Naive thymus-derived CD4-positive, alpha-beta T cell (primary cell): ENCODE results near the gene HOXA6. TPM values are rescaled to one million over a fixed set of nuclear protein-coding genes. Genes with fewer than 3 reads are reported as not detected.

Experiments used
- ATAC-seq: fragments of 150-1000 bp; cut with Tn5 transposase; 2 replicates; pipeline ENCODE4 v1.10.0; 2021; ENCODE audit warnings: mild to moderate bottlenecking, moderate library complexity
- CTCF ChIA-PET: fragments of 350-600 bp; sonication (Branson Sonifier 250); formaldehyde crosslinking; loops from one replicate; lab custom pipeline; 2021; ENCODE audit warnings: antibody characterized with exemption; lab: Charles Lee
- POLR2A ChIA-PET: fragments of 350-600 bp; sonication (Branson Sonifier 250); formaldehyde crosslinking; loops from one replicate; lab custom pipeline; 2021; ENCODE audit warnings: antibody characterized with exemption, inconsistent platforms; lab: Charles Lee
- DNase-seq, 9 donors: peaks; one replicate each; pipeline versions ENCODE4 v3.0.0 to v3.0.0-alpha.2; 2020 to 2022; ENCODE audit warnings: mixed read lengths in 1 of 9
- H3K27ac ChIP-seq: one replicate; pipeline ENCODE4 v1.7.0; 2013; ENCODE audit warnings: mild to moderate bottlenecking, low read depth, low read length, moderate library complexity
- H3K27me3 ChIP-seq, 2 donors: one replicate each; pipeline ENCODE4 v1.7.0; 2013; ENCODE audit warnings: low read length in 2 of 2, mild to moderate bottlenecking in 2 of 2, moderate library complexity in 2 of 2; ENCODE audit not compliant: control insufficient read depth in 2 of 2, insufficient read depth in 2 of 2
- H3K36me3 ChIP-seq, 3 experiments: 1 replicate in 2 of 3; 2 replicates in 1 of 3; pipeline ENCODE4 v1.7.0; 2013; ENCODE audit warnings: low read length in 3 of 3, mild to moderate bottlenecking in 3 of 3, moderate library complexity in 1 of 3; ENCODE audit not compliant: insufficient read depth in 3 of 3, control insufficient read depth in 2 of 3
- H3K4me1 ChIP-seq, 2 donors: one replicate each; pipeline ENCODE4 v1.7.0; 2013; ENCODE audit warnings: low read length in 2 of 2, mild to moderate bottlenecking in 2 of 2, moderate library complexity in 1 of 2; ENCODE audit not compliant: control insufficient read depth in 2 of 2, insufficient read depth in 2 of 2
- H3K4me3 ChIP-seq: 2 replicates; pipeline ENCODE4 v1.7.0; 2013; ENCODE audit warnings: mild to moderate bottlenecking, low read length
- H3K9me3 ChIP-seq, 3 experiments: 1 replicate in 2 of 3; 2 replicates in 1 of 3; pipeline ENCODE4 v1.7.0; 2013; ENCODE audit warnings: low read length in 3 of 3; ENCODE audit not compliant: control insufficient read depth in 2 of 3
- H3K27ac Mint-ChIP-seq, 9 donors: one replicate each; pipeline ENCODE4 v1.8.0; 2020 to 2022; ENCODE audit warnings: mixed read lengths in 9 of 9, mild to moderate bottlenecking in 8 of 9, moderate library complexity in 5 of 9, inconsistent platforms in 2 of 9
- H3K27me3 Mint-ChIP-seq, 5 donors: one replicate each; pipeline ENCODE4 v1.8.0; 2021 to 2022; ENCODE audit warnings: mixed read lengths in 5 of 5, mild to moderate bottlenecking in 1 of 5
- H3K36me3 Mint-ChIP-seq, 5 donors: one replicate each; pipeline ENCODE4 v1.8.0; 2020 to 2022; ENCODE audit warnings: mixed read lengths in 5 of 5, mild to moderate bottlenecking in 3 of 5, inconsistent platforms in 1 of 5
- H3K4me1 Mint-ChIP-seq, 7 donors: one replicate each; pipeline ENCODE4 v1.8.0; 2020 to 2022; ENCODE audit warnings: mixed read lengths in 7 of 7, mild to moderate bottlenecking in 3 of 7, inconsistent platforms in 1 of 7
- H3K4me3 Mint-ChIP-seq, 10 donors: one replicate each; pipeline ENCODE4 v1.8.0; 2020 to 2022; ENCODE audit warnings: mild to moderate bottlenecking in 10 of 10, mixed read lengths in 10 of 10, moderate library complexity in 6 of 10, inconsistent platforms in 2 of 10
- H3K9me3 Mint-ChIP-seq, 11 donors: one replicate each; pipeline ENCODE4 v1.8.0; 2020 to 2022; ENCODE audit warnings: mixed read lengths in 11 of 11, mild to moderate bottlenecking in 4 of 11, inconsistent platforms in 1 of 11, moderate library complexity in 1 of 11
- intact Hi-C, 2 donors: fragments of 100-400 bp; cut with micrococcal nuclease; formaldehyde crosslinking; loops; one replicate each; pipeline ENCODE4 v1.15.1; 2023
- polyA plus RNA-seq, 2 donors: library from polyadenylated mRNA; unstranded; fragments of 300-500 nt; fragmentation: Illumina TruSeq; gene quantifications; one replicate each; pipeline ENCODE4 v1.2.3, GENCODE V29; 2021
- total RNA-seq, 6 experiments: library from RNA in 5 of 6; stranded (reverse) in 5 of 6; gene quantifications; 1 replicate in 5 of 6; 2 replicates in 1 of 6; pipeline ENCODE4 v1.2.3 and lab custom pipeline; 2021 to 2026

The HOXA6 gene
- total and polyA plus RNA-seq, 7 experiments from 2014 or later: 0.32 to 0.49 TPM; not detected in 5

GRCh38 chr7:27106901-27107240 lies 40.7 kb downstream of the HOXA6 start:
- ChIA-PET POLR2A (no interaction called here), CTCF (no interaction called here)
- H3K27ac ChIP-seq: no peak overlapping the region
- Mint-ChIP-seq H3K4me3 (no peak overlapping the region), H3K36me3 (peaks cover 0 to 7% (median 5%) of the 10 kb centered on the region in 5 donors), H3K27ac (no peak overlapping the region), H3K4me1 (peaks cover 5 to 20% (median 13%) of the 10 kb centered on the region in 7 donors), H3K9me3 (peaks cover 0 to 5% (median 0%) of the 10 kb centered on the region in 11 donors), H3K27me3 (peaks cover 40 to 49% (median 44%) of the 10 kb centered on the region in 5 donors)
- intact Hi-C loops: no loop called here
- peaks cover 5 to 16% of the 10 kb centered on the region in 2 donors for H3K27me3 ChIP-seq
- no peaks in the 10 kb centered on the region for H3K36me3 ChIP-seq
- DNase-seq (no peak), ATAC-seq (no peak)
- H3K4me1 ChIP-seq: peaks cover 0 to 7% of the 10 kb centered on the region in 2 donors
- H3K4me3 ChIP-seq: no peak overlapping the region
- H3K9me3 ChIP-seq: no peaks in the 10 kb centered on the region

DNA sequence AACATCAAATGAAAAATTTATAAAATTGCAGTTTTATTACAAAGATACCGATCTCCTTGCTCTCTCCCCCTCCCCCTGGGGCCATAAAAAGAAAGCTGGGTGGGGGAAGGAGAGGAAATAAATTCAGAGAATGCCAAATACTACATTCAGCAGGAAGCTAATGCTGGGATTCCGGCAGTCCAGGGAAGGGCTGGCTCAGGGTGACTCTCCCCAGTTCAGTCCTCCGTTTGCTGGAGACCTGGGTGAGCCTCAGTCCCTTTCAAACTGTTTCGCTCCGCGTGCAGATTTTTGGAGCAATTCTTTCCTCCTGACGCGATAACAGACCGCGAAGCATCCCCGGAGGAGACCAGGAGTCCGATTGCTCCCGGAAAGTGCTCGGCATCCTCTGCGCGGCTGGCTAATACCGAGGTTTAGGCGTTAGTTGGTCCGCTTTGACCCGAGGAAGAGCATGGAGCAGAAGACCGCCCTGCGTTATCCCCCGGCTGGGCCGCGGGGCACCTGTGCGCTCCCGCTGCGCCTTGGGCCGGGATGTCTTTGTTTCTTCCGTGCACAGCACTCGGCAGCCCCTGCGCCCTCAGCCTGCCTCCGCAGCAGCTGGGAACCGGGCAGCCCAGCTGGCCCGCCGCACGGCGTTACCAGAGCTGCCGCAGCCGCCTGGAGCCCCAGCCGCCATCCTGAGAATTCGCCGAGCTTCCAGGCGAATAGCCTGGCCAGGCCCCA lies 41.2 kb downstream of the HOXA6 start:
- H3K27ac Mint-ChIP-seq: no peak overlapping the region
- intact Hi-C loops: no loop called here
- POLR2A ChIA-PET: no interaction called here
- Histone ChIP-seq H3K27me3 (peaks cover 5 to 16% of the 10 kb centered on the region in 2 donors), H3K4me1 (peaks cover 0 to 9% of the 10 kb centered on the region in 2 donors), H3K4me3 (no peak overlapping the region), H3K9me3 (no peaks in the 10 kb centered on the region), H3K27ac (no peak overlapping the region), H3K36me3 (no peaks in the 10 kb centered on the region)
- no peak overlapping the region for H3K4me3 Mint-ChIP-seq
- CTCF ChIA-PET: no interaction called here
- DNase-seq: no peak
- no peak for ATAC-seq
- peaks cover 42 to 54% (median 50%) of the 10 kb centered on the region in 5 donors for H3K27me3 Mint-ChIP-seq
- H3K36me3 Mint-ChIP-seq: peaks cover 3 to 11% (median 5%) of the 10 kb centered on the region in 5 donors
- peaks cover 7 to 25% (median 15%) of the 10 kb centered on the region in 7 donors for H3K4me1 Mint-ChIP-seq
- peaks cover 0 to 5% (median 0%) of the 10 kb centered on the region in 11 donors for H3K9me3 Mint-ChIP-seq

- Mint-ChIP-seq H3K9me3 (peaks cover 0 to 7% (median 0%) of the 10 kb centered on the region in 11 donors), H3K27ac (no peak overlapping the region), H3K4me3 (no peak overlapping the region), H3K27me3 (peaks cover 51 to 63% (median 58%) of the 10 kb centered on the region in 5 donors), H3K36me3 (peaks cover 5 to 19% (median 8%) of the 10 kb centered on the region in 5 donors), H3K4me1 (peaks cover 7 to 25% (median 15%) of the 10 kb centered on the region in 7 donors)
- POLR2A ChIA-PET: no interaction called here
- CTCF ChIA-PET: no interaction called here
- no peak overlapping the region for H3K4me3 ChIP-seq
- ATAC-seq (no peak), DNase-seq (no peak)
- peaks cover 0 to 9% of the 10 kb centered on the region in 2 donors for H3K4me1 ChIP-seq
- no peak overlapping the region for H3K27ac ChIP-seq
- intact Hi-C loops: no loop called here
- peaks cover 5 to 16% of the 10 kb centered on the region in 2 donors for H3K27me3 ChIP-seq
- H3K36me3 ChIP-seq: no peaks in the 10 kb centered on the region
- no peaks in the 10 kb centered on the region for H3K9me3 ChIP-seq
Observed at GRCh38 chr7:27105301-27106031, 42.1 kb downstream of the HOXA6 start.

DNA sequence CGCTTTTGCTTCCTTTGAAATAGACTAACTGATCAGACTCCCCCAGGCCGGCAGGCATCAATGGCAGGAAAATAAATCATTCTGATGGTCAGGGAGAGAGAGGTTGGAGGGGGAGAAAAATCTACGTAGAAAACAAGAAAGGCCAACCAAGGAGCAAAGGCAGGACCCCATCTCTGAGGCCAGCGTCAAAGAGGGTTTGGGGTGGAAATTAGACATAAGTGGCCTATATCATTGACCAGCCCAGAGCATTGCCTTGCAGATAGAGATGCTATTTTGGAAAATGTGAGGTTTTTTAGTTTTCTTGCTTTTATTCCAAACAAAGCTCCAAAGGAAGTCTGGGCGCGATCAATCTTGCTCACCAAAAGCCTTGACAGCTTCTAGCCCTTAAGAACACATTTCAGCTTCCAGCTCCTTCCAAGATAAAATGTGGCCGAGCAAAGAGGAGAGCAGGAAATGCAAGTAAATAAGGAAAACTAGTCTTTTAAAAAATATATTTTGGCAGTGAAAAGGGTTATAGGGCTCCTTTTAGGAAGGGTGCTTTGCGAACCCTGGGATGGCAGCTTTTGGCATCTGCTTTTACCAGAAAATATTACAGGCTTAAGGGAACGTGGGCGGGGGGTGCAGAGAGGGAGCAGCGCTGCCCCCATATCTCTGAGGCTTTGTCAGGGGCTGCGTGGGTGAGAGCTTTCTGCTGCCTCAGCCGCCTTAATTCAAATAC lies 43.1 kb downstream of the HOXA6 start:
- Mint-ChIP-seq H3K27ac (no peak overlapping the region), H3K27me3 (peaks cover 61 to 72% (median 68%) of the 10 kb centered on the region in 5 donors), H3K9me3 (peaks cover 0 to 7% (median 0%) of the 10 kb centered on the region in 11 donors), H3K4me3 (no peak overlapping the region), H3K4me1 (peaks cover 7 to 25% (median 15%) of the 10 kb centered on the region in 7 donors), H3K36me3 (peaks cover 5 to 29% (median 16%) of the 10 kb centered on the region in 5 donors)
- Histone ChIP-seq H3K27ac (no peak overlapping the region), H3K27me3 (peaks cover 5 to 16% of the 10 kb centered on the region in 2 donors), H3K4me3 (no peak overlapping the region), H3K4me1 (peaks cover 0 to 9% of the 10 kb centered on the region in 2 donors), H3K36me3 (no peaks in the 10 kb centered on the region), H3K9me3 (no peaks in the 10 kb centered on the region)
- CTCF ChIA-PET: no interaction called here
- POLR2A ChIA-PET: no interaction called here
- DNase-seq (no peak), ATAC-seq (no peak)
- intact Hi-C loops: no loop called here

- Histone ChIP-seq H3K4me3 (no peak overlapping the region), H3K4me1 (peaks cover 0 to 9% of the 10 kb centered on the region in 2 donors), H3K9me3 (no peaks in the 10 kb centered on the region), H3K36me3 (no peaks in the 10 kb centered on the region), H3K27ac (no peak overlapping the region), H3K27me3 (peaks cover 5 to 22% of the 10 kb centered on the region in 2 donors)
- H3K4me1 Mint-ChIP-seq: peaks cover 9 to 27% (median 19%) of the 10 kb centered on the region in 7 donors
- ChIA-PET CTCF (no interaction called here), POLR2A (no interaction called here)
- DNase-seq (no peak), ATAC-seq (no peak)
- peaks cover 69 to 79% (median 74%) of the 10 kb centered on the region in 5 donors for H3K27me3 Mint-ChIP-seq
- H3K9me3 Mint-ChIP-seq: peaks cover 0 to 8% (median 0%) of the 10 kb centered on the region in 11 donors
- peak overlapping the region in 1 of 10 donors; percentile 4 for H3K4me3 Mint-ChIP-seq
- H3K27ac Mint-ChIP-seq: no peak overlapping the region
- intact Hi-C loops: no loop called here
- H3K36me3 Mint-ChIP-seq: peaks cover 8 to 30% (median 20%) of the 10 kb centered on the region in 5 donors
Observed at GRCh38 chr7:27103489-27104226, 43.9 kb downstream of the HOXA6 start.
